ENCODE results near the gene LITAF. TPM values are rescaled to one million over a fixed set of nuclear protein-coding genes. Genes with fewer than 3 reads are reported as not detected.

LITAF gene
- polyA plus RNA-seq, 1 donor (not counting 4 experiments of a cell fraction or from before 2014, with no cell fraction given): 85.4 TPM

- Histone ChIP-seq H3K9me3 (ENCODE audit: control insufficient read depth, low read depth, low read length) (no peaks in the 10 kb centered on the region), H3K36me3 (ENCODE audit: control insufficient read depth in 2 of 2, extremely low read depth in 1 of 2, insufficient read depth in 2 of 2, low read length in 2 of 2) (peaks cover 6% of the 10 kb centered on the region in 2 experiments), H4K20me1 (ENCODE audit: control insufficient read depth, extremely low read depth, insufficient read depth, low read length) (peaks cover 7% of the 10 kb centered on the region), H3K27me3 (ENCODE audit: control insufficient read depth, extremely low read depth, insufficient read depth, low read length) (no peaks in the 10 kb centered on the region), H3K4me1 (ENCODE audit: control insufficient read depth, extremely low read depth, insufficient read depth, low read length) (peaks cover 13% of the 10 kb centered on the region), H3K27ac (ENCODE audit: control insufficient read depth, insufficient read depth, low read length) (no peak overlapping the region), H3K9ac (ENCODE audit: control insufficient read depth, extremely low read depth, insufficient read depth, low read length) (no peak overlapping the region), H3K79me2 (ENCODE audit: control insufficient read depth, insufficient read depth, low read length) (peaks cover 86% of the 10 kb centered on the region), H3K4me3 (ENCODE audit: control insufficient read depth in 2 of 3, extremely low read depth in 1 of 3, insufficient read depth in 2 of 3, low read depth in 1 of 3, low read length in 3 of 3) (no peak overlapping the region), H2AFZ (ENCODE audit: control insufficient read depth, low read length) (no peak overlapping the region), H3K9me1 (ENCODE audit: control insufficient read depth, extremely low read depth, insufficient read depth, low read length) (no peaks in the 10 kb centered on the region), H3K4me2 (ENCODE audit: control insufficient read depth, extremely low read depth, insufficient read depth, low read depth, low read length) (no peak overlapping the region)
- TF ChIP-seq EZH2 (IDR thresholded peaks at IDR 0.05; ENCODE audit: low read length): no peak
- TF ChIP-seq, protein P1, sequence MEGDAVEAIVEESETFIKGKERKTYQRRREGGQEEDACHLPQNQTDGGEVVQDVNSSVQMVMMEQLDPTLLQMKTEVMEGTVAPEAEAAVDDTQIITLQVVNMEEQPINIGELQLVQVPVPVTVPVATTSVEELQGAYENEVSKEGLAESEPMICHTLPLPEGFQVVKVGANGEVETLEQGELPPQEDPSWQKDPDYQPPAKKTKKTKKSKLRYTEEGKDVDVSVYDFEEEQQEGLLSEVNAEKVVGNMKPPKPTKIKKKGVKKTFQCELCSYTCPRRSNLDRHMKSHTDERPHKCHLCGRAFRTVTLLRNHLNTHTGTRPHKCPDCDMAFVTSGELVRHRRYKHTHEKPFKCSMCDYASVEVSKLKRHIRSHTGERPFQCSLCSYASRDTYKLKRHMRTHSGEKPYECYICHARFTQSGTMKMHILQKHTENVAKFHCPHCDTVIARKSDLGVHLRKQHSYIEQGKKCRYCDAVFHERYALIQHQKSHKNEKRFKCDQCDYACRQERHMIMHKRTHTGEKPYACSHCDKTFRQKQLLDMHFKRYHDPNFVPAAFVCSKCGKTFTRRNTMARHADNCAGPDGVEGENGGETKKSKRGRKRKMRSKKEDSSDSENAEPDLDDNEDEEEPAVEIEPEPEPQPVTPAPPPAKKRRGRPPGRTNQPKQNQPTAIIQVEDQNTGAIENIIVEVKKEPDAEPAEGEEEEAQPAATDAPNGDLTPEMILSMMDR (optimal IDR thresholded peaks at IDR 0.05 in 1 of 3, IDR thresholded peaks at IDR 0.05 in 1 of 3, conservative IDR thresholded peaks at IDR 0.05 in 1 of 3; ENCODE audit: extremely low read depth in 1 of 3, insufficient read depth in 2 of 3, low read length in 3 of 3): no peak
- dilution Hi-C loops (cut with MboI; ENCODE audit: extremely low pct_ligation_motif_present, low sequenced_read_pairs): no loop called here
- FAIRE-seq (no peak), DNase-seq (ENCODE audit: low read depth, low spot score) (no peak)
Observed at GRCh38 chr16:11566398-11566797, 20.3 kb downstream of the LITAF start.

DNA sequence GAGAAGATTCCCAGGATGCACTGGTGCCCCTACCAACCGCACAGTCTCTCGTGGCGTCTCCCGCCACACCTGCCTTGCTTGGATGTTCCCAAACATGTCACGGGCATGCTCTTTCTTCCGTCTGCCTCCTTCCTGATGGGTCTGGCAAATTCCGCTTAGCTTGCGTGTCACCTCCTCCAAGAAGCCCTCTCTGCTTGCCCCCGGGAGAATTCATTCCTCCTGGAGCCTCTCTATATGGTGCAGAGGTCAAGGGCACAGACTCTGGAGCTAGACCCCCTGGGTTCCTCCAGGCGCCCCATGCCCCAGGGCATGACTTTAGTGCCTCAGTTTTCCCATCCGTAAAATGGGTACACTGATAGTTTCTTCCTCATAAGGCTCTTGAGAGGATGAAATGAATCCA, 21.1 kb downstream of the LITAF start:
- no peak for FAIRE-seq
- Histone ChIP-seq H4K20me1 (ENCODE audit: control insufficient read depth, extremely low read depth, insufficient read depth, low read length) (peaks cover 5% of the 10 kb centered on the region), H3K4me3 (ENCODE audit: control insufficient read depth in 2 of 3, extremely low read depth in 1 of 3, insufficient read depth in 2 of 3, low read depth in 1 of 3, low read length in 3 of 3) (no peak overlapping the region), H3K9me1 (ENCODE audit: control insufficient read depth, extremely low read depth, insufficient read depth, low read length) (no peaks in the 10 kb centered on the region), H3K4me2 (ENCODE audit: control insufficient read depth, extremely low read depth, insufficient read depth, low read depth, low read length) (no peak overlapping the region), H3K79me2 (ENCODE audit: control insufficient read depth, insufficient read depth, low read length) (peaks cover 85% of the 10 kb centered on the region), H3K27me3 (ENCODE audit: control insufficient read depth, extremely low read depth, insufficient read depth, low read length) (no peaks in the 10 kb centered on the region), H2AFZ (ENCODE audit: control insufficient read depth, low read length) (no peak overlapping the region), H3K9me3 (ENCODE audit: control insufficient read depth, low read depth, low read length) (no peaks in the 10 kb centered on the region), H3K36me3 (ENCODE audit: control insufficient read depth in 2 of 2, extremely low read depth in 1 of 2, insufficient read depth in 2 of 2, low read length in 2 of 2) (peaks cover 4 to 6% of the 10 kb centered on the region in 2 experiments), H3K9ac (ENCODE audit: control insufficient read depth, extremely low read depth, insufficient read depth, low read length) (no peak overlapping the region), H3K4me1 (ENCODE audit: control insufficient read depth, extremely low read depth, insufficient read depth, low read length) (peaks cover 20% of the 10 kb centered on the region), H3K27ac (ENCODE audit: control insufficient read depth, insufficient read depth, low read length) (no peak overlapping the region)
- dilution Hi-C loops (cut with MboI; ENCODE audit: extremely low pct_ligation_motif_present, low sequenced_read_pairs): no loop called here
- DNase-seq (ENCODE audit: low read depth, low spot score): no peak
- TF ChIP-seq, protein P1 (optimal IDR thresholded peaks at IDR 0.05 in 1 of 3, IDR thresholded peaks at IDR 0.05 in 1 of 3, conservative IDR thresholded peaks at IDR 0.05 in 1 of 3; ENCODE audit: extremely low read depth in 1 of 3, insufficient read depth in 2 of 3, low read length in 3 of 3): no peak

All from keratinocyte (primary cell).